KBM-7 (cell line): ENCODE measurements around the gene RSAD1.
A peak's percentile ranks its signal among the peaks of the same experiment; 100 is the strongest.
"Not testable (repeated sequence)": the region's sequence is repeated elsewhere in the genome, so short reads cannot be mapped to it uniquely, and the experiment has no call there.

Experiments used
- DNase-seq: peaks from one replicate; pipeline ENCODE4 v3.0.0-alpha.2; 2015
- in situ Hi-C: fragments of 300-500 bp; cut with MboI; formaldehyde crosslinking; loops from 2 replicates; pipeline ENCODE4 v1.14.3; 2020; ENCODE audit warnings: low sequenced_read_pairs, low pct_unique_long_range_greater_than_20kb, mixed read lengths

RSAD1 gene

DNA sequence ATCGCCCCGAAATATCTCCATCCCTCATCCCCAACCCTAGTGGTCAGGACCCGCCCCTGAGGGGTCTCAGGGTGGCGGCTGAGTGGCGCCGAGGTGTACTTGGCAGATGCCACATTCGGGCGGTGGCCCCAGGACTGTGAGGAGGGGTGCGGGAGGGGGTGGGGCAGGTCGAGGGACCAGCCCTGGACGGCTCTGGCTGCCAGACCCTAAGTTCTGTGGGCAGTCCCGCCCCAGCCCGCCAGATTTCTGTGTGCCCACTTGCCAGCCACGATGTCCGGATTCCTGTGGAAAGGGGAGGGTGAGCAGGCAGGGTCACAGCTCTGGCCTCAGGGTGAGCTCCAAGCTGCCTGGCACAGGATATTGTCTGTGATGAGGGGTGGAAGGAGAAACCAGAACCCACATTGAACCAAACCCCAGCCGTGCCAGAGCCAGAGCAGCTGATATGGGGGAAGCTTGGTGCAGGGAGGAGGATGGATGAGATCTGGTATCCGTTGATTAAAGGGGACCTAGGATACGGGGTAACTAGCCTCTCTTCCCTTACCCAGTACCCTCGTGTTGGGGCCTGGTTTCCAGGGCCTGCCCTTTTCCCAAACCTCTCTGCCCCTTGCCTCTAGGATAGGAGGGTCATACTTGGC lies 8.9 kb upstream of the RSAD1 start:
- no peak for DNase-seq
- in situ Hi-C loops, result no loop called here

- in situ Hi-C loops, result no loop called here
- DNase-seq, result no peak
Measured at GRCh38 chr17:50470426-50470825, 8.2 kb upstream of the RSAD1 start.

- peak; percentile 57 for DNase-seq
- in situ Hi-C loops, result no loop called here
Measured at GRCh38 chr17:50471009-50471905, 7.4 kb upstream of the RSAD1 start.

DNA sequence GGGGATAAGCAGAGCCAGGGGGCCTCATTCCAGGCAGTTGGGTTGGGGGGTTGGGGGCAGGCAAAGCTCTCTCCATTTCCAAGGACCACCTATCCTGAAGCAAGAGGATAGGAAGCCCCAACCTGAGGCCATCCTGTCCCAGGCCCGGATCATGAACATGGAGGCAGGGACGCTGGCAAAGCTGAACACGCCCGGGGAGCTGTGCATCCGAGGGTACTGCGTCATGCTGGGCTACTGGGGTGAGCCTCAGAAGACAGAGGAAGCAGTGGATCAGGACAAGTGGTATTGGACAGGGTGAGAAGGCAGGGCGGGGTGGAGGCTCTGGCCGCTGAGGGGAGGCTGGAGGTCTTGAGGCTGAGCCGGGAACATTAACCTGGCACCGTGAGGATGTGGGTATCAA lies 6.4 kb upstream of the RSAD1 start:
- DNase-seq, result no peak
- in situ Hi-C loops, result no loop called here

DNA sequence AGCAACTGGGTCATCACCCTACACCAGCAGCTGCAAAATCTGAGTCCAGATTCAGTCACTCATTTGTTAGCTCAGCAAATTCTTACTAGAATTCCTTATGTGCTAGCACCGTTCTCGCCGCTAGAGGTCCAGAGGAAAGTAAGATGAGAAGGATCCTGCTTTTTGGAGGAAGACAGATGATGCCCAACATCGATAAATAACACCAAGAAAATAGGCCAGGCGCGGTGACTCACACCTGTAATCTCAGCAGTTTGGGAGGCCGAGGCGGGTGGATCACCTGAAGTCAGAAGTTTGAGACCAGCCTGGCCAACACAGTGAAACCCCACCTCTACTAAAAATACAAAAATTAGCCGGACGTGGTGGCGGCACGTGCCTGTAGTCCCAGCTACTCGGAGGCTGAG lies 5.9 kb upstream of the RSAD1 start:
- DNase-seq, in situ Hi-C loops: not testable (repeated sequence)

DNA sequence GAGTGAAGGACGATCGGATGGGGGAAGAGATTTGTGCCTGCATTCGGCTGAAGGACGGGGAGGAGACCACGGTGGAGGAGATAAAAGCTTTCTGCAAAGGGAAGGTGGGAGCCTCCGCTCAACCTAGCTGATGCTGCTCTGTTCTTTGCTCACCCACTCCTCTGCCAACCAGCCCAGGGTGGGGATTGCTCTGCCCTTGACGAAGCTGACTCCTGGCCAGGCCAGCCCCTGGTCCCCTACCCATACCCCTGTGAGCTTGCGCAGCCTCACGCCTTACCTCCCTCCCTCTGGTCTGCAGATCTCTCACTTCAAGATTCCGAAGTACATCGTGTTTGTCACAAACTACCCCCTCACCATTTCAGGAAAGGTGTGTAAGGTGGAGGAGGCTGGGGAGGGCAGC lies 4.8 kb upstream of the RSAD1 start:
- in situ Hi-C loops, result no loop called here
- no peak for DNase-seq

DNA sequence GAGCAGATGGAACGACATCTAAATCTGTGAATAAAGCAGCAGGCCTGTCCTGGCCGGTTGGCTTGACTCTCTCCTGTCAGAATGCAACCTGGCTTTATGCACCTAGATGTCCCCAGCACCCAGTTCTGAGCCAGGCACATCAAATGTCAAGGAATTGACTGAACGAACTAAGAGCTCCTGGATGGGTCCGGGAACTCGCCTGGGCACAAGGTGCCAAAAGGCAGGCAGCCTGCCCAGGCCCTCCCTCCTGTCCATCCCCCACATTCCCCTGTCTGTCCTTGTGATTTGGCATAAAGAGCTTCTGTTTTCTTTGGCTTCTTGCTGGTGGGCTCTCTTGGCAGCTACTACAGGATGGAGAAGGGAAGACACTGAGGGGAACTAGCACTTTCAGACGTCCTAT lies 4.1 kb upstream of the RSAD1 start:
- in situ Hi-C loops, result no loop called here

GRCh38 chr17:50475362-50475761 lies 3.3 kb upstream of the RSAD1 start:
- in situ Hi-C loops, result no loop called here
- no peak for DNase-seq

More for the DNA sequence above, 4.1 kb upstream of the RSAD1 start:
- DNase-seq, result no peak

DNA sequence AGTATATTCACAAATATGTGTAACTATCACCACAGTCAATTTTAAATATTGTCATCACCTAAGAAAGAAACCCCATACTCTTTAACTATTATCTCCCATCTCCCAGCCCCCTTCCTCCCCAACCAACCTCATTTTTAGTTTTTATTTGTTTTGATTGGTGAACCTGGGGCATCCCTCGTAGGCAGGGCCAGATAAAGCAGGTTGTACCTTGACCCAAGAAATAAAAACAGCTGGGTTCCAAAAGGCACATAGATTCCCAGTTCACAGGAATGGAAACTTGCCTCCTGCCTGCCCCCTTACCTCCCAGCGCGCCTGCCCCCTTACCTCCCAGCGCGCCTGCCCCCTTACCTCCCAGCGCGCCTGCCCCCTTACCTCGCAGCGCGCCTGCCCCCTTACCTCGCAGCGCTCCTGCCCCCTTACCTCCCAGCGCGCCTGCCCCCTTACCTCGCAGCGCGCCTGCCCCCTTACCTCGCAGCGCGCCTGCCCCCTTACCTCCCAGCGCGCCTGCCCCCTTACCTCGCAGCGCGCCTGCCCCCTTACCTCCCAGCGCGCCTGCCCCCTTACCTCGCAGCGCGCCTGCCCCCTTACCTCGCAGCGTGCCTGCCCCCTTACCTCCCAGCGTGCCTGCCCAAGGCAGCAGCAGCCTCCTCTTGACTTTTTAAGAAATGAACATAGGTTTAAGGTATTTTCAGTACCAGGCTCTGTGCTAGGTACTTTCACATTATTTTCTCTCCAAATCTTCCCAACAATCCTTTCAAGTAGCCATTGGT lies 2.7 kb upstream of the RSAD1 start:
- in situ Hi-C loops, DNase-seq: not testable (repeated sequence)

- in situ Hi-C loops, result no loop called here
- DNase-seq, result no peak
Measured at GRCh38 chr17:50476545-50477315, 1.9 kb upstream of the RSAD1 start.

DNA sequence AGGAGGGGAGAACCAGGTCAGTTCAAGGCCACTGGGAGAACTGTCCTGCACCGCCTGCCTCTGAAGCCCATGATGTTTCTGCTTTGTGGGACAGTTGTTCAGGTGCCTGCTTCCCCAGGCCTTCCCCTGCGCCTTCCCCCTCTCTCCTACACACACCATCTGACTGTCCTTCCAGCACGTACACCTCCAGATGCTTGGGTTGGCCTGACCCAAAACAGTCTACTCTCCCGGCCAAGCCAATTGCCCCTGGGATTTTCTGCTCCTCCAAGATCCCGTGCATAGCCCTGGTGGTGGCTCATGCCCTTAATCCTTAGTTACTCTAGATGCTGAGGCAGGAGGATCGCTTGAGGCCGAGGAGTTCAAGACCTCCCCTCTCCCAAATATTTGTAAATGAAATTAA lies 684 bp upstream of the RSAD1 start:
- in situ Hi-C loops, result no loop called here
- DNase-seq, result no peak

DNA sequence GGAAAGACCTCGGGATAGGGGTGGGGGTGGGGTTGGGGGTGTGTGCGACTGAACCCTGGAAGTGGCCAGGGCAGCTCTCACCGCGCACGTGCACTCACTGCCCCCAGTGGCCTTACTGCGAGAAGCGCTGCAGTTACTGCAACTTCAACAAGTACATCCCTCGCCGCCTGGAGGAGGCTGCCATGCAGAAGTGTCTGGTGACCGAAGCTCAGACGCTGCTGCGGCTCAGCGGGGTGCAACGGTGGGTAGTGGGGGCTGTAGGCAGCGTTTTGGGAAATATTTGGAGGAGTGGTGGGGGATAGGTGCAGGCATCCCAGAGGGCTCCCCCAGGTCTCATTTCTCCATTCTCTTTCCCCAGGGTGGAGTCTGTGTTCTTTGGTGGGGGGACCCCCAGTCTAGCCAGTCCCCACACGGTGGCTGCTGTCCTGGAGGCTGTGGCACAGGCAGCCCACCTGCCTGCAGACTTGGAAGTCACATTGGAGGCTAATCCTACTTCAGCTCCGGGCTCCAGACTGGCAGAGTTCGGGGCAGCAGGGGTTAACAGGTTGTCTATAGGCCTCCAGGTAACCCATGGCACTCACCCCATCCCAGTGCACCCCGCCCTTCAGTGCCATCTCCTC lies 972 bp downstream of the RSAD1 start:
- in situ Hi-C loops, result no loop called here
- DNase-seq, result peak; percentile 76

DNA sequence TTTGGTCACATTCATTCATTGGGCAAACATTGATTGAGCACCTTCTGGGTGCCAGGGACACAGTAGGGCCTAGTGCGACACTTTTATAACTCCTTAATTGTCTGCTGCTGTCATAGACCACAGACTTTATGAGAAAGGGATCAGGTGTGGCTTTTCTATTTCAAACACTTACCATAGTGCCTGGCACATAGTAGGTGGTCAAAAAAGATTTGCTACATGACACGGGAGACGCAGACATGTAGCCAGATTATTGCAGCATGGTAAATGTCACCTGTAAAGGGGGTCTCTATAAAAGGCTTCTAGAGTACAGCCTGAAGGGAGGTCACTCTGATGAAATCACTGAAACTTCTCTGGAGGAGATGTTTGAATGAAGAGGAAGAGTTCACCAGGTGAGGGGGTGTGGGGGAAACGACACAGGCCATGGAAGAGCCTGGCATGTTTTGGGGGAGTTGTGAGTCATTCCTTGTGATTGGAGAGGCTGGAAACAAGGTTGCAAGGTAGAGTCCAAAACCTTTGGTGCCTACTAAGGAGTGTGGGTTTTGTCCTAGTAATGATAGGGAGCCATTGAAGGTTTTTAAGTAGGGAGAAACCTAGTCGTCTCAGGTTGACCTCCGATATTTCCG lies 1.6 kb downstream of the RSAD1 start:
- in situ Hi-C loops, result no loop called here

DNA sequence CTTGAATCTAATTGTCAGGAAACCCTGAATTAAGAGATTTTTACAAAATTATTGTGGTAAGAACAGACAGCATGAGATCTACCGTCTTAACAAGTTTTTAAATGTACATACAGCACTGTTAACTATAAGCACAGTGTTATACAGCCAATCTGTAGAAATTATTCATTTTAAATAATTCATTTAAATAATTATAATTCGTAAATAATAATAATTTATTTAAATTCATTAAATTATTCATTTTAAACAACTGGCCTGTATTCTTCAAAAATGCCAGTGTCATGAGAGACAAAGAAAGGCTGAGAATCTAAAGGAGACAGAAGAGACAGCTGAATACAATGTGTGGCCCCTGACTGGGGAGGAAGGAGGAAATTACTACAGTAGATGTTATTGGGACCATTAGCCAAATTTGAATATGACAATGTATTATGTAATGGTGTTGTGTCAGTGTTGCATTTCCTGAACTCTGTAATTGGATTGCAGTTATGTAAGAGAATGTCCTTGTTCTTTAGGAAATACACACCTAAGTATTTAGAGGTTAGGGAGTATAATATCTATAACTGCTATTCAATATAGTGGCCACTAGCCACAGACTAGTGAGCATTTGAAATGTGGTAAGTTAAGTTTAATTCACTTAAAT lies 2.3 kb downstream of the RSAD1 start:
- in situ Hi-C loops, result no loop called here
- no peak for DNase-seq

More for the DNA sequence above, 1.6 kb downstream of the RSAD1 start:
- DNase-seq, result no peak

GRCh38 chr17:50481648-50482047 lies 3.0 kb downstream of the RSAD1 start:
- DNase-seq, result no peak
- in situ Hi-C loops, result no loop called here

DNA sequence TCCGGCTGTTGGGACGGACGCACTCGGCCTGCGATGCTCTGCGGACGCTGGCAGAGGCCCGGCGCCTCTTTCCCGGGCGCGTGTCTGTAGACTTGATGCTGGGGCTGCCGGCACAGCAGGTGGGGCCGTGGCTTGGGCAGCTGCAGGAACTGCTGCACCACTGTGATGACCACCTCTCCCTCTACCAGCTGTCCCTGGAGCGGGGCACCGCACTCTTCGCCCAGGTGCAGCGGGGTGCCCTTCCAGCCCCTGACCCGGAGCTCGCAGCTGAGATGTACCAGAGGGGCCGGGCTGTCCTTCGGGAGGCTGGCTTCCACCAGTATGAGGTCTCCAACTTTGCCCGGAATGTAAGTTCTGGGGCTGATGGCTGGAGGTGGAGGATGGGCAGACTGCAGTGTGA lies 3.5 kb downstream of the RSAD1 start:
- in situ Hi-C loops, result no loop called here

GRCh38 chr17:50482516-50482915 lies 3.9 kb downstream of the RSAD1 start:
- in situ Hi-C loops, result no loop called here
- DNase-seq, result peak; percentile 73

More for the DNA sequence above, 3.5 kb downstream of the RSAD1 start:
- DNase-seq, result no peak

DNA sequence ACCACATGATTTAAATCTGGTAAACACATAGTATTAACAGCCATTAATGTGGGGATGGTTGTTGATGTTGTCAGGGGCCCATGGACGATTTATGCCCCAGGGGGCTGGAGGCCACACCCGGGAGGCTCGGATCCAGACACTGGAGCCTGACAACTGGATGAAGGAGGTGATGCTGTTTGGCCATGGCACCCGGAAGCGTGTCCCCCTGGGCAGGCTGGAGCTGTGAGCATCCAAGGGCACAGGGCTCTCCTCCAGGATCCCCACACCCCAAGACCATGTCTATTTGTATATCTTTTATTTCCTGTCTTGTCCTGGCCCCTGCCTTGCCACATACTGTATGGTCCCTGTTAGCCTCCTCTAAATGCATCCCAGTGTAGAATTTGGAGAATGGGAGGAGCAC lies 4.6 kb downstream of the RSAD1 start:
- no peak for DNase-seq
- in situ Hi-C loops, result no loop called here
